WERI-Rb-1 (cell line): ENCODE data around the gene P2RX6.
A peak's percentile ranks its signal among the peaks of the same experiment; 100 is the strongest.

Experiments
- DNase-seq: peaks from one replicate; pipeline ENCODE4 v3.0.0-alpha.2; 2020
- H3K27ac ChIP-seq: fragments of 250-450 bp; sonication (Bioruptor Pico); 2 replicates; pipeline ENCODE4 v1.5.1; 2020; ENCODE audit warnings: mild to moderate bottlenecking, moderate library complexity
- H3K27me3 ChIP-seq: fragments of 250-450 bp; sonication (Bioruptor Pico); 2 replicates; pipeline ENCODE4 v1.5.1; 2021; ENCODE audit warnings: mild to moderate bottlenecking, low read depth, moderate library complexity; ENCODE audit not compliant: insufficient read depth, severe bottlenecking
- H3K36me3 ChIP-seq: fragments of 250-450 bp; sonication (Bioruptor Pico); 2 replicates; pipeline ENCODE4 v1.5.1; 2020; ENCODE audit warnings: mild to moderate bottlenecking, moderate library complexity
- H3K4me3 ChIP-seq: 2 replicates; pipeline ENCODE4 v1.5.1; 2011; ENCODE audit warnings: low read depth, mild to moderate bottlenecking, control low read depth, low read length
- H3K9me3 ChIP-seq: fragments of 250-450 bp; sonication (Bioruptor Pico); 2 replicates; pipeline ENCODE4 v1.5.1; 2021; ENCODE audit warnings: mild to moderate bottlenecking, moderate library complexity; ENCODE audit not compliant: severe bottlenecking
- TF ChIP-seq, protein P1 (sequence below): IDR thresholded peaks from 2 replicates; pipeline ENCODE4 v1.5.1; 2011; ENCODE audit warnings: low read depth, mild to moderate bottlenecking, control low read depth, inconsistent platforms, low read length

The P2RX6 gene

DNA sequence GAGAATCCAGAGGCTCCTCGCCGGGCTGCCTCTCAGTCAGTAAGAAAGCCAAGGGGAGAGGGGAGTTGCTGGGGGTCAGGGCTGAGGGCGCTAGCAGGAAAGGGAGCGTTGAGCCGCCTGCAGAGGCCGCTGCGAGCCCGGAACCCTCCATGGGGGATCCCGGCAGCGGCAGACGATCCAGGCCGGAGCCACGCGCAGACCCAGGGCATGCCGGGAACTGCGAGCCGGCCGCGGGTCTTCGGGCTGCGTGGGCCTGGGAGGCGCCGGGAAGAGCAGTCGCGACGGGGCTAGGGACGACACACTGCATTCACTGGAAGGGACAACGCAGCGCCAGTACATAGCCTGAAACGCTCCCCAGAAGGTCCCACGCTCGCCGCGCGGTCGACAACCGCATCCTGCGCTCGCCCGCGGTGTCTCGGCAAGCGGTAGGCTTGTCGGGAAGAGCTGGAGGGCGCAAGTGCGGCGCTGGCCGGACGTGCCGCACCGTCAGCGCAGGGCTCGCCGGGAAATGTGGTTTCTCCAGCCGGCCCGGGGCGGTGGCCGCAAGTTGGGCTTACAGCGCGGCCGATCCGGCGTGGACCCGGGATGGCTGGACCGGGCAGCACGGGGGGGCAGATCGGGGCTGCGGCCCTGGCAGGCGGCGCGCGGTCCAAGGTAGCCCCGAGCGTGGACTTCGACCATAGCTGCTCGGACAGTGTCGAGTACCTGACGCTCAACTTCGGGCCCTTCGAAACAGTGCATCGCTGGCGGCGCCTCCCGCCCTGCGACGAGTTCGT is 33.0 kb upstream of the P2RX6 start, which contains the start of gene LZTR1:
Gene LZTR1, plus strand, starts transcription at position 511 of the 776 bp plus-strand sequence. Its CDS starts 75 bp downstream, at position 586.
- Histone ChIP-seq H3K36me3 (peaks cover 15% of the 10 kb centered on the region), H3K27ac (peak within 1 kb of the TSS; percentile 99), H3K9me3 (no peaks in the 10 kb centered on the region), H3K27me3 (no peaks in the 10 kb centered on the region), H3K4me3 (peak within 1 kb of the TSS; percentile 85)
- TF ChIP-seq, protein P1, sequence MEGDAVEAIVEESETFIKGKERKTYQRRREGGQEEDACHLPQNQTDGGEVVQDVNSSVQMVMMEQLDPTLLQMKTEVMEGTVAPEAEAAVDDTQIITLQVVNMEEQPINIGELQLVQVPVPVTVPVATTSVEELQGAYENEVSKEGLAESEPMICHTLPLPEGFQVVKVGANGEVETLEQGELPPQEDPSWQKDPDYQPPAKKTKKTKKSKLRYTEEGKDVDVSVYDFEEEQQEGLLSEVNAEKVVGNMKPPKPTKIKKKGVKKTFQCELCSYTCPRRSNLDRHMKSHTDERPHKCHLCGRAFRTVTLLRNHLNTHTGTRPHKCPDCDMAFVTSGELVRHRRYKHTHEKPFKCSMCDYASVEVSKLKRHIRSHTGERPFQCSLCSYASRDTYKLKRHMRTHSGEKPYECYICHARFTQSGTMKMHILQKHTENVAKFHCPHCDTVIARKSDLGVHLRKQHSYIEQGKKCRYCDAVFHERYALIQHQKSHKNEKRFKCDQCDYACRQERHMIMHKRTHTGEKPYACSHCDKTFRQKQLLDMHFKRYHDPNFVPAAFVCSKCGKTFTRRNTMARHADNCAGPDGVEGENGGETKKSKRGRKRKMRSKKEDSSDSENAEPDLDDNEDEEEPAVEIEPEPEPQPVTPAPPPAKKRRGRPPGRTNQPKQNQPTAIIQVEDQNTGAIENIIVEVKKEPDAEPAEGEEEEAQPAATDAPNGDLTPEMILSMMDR, result peak; percentile 84
- DNase-seq, result peak; percentile 87

DNA sequence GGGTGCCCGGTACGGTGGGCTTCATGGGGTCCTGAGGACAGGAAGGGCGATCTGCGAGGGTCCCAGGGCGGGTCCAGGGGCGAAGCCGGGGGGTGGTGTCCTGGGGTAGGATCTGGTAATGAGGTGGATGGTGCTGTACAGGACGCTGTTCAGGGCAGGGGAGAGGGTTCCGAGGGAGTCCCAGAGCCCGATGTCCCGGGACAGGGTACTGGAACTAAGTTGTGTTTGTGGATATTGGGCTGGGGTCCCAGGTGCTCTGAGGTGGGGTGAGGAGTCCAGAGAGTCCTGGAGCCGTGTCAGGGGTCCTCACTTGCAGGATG is 32.4 kb upstream of the P2RX6 start:
- Histone ChIP-seq H3K9me3 (no peaks in the 10 kb centered on the region), H3K4me3 (peak overlapping the region; percentile 85), H3K36me3 (peaks cover 15% of the 10 kb centered on the region), H3K27me3 (no peaks in the 10 kb centered on the region), H3K27ac (peak overlapping the region; percentile 99)
- DNase-seq, result no peak
- TF ChIP-seq, protein P1, result no peak

DNA sequence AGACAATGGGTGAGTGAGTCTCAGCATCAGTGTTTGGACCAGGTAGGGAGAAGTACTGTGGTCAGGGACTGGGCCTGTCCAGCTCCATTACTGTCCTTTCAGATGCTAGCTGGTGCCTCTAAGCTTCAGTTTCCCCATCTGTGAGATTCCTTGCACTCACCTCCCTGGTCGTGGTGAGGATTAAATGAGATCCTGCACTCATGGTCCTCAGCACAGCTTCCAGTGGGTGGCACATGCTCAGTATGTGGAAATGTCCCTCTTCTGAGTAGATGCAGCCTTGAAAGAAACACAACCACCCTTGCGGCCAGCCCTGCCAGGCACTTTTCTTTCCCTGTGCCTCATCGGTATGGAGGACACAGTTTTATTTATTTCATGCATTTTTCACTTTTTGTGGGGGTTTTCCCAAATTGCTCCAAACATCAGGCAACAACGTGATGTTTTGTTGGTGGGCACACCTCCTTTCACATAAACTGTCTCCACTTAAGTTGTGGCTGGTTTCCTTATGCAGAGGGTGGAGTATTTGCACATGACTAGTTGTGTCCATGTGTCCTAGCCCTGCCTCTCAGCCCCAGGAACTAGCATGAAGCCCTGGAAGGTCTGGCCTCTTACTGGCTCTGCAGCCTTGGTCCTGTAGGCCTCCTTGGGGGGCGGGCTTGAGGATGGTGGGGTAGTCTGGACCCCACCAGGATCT is 31.7 kb upstream of the P2RX6 start:
- no peak for DNase-seq
- H3K9me3 ChIP-seq, result no peaks in the 10 kb centered on the region
- H3K36me3 ChIP-seq, result peaks cover 15% of the 10 kb centered on the region
- H3K27ac ChIP-seq, result no peak overlapping the region
- H3K27me3 ChIP-seq, result no peaks in the 10 kb centered on the region
- H3K4me3 ChIP-seq, result peak overlapping the region; percentile 85; the same call in 1 of the 2 replicates
- TF ChIP-seq, protein P1, result no peak

DNA sequence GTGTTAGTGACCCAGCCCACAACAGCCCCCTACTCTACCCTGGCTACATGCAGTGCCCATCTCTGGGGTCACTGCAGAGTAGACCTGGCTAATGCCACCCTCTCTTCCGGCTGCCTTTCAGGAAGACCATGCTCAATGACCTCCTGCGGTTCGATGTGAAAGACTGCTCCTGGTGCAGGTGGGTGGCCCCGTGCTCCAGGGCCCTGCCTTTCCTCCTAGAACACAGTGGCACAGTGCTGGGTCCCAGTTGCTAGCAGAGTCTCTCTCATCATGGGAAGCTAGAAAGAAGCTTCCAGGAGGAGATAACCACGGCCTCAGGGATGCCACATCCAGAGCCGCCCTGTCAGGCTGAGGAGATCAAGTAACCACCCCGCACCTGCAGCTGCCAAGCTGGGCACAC is 29.2 kb upstream of the P2RX6 start:
- no peak overlapping the region for H3K4me3 ChIP-seq
- H3K9me3 ChIP-seq, result no peaks in the 10 kb centered on the region
- peaks cover 17% of the 10 kb centered on the region for H3K36me3 ChIP-seq
- no peak overlapping the region for H3K27ac ChIP-seq
- TF ChIP-seq, protein P1, result no peak
- H3K27me3 ChIP-seq, result no peaks in the 10 kb centered on the region
- no peak for DNase-seq

DNA sequence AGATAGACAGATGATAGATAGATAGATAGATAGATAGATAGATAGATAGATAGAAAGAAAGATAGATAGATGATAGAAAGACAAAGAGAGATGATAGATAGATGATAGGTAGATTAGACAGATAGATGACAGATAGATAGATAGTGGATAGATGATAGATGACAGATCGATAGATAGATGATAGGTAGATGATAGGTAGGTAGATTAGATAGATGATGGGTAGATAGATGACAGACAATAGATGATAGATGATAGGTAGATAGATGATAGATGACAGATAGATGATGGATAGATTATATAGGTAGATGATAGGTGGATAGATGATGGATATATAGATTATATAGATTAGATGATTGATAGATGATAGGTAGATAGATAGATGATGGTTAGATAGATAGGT is 28.6 kb upstream of the P2RX6 start:
- no peak overlapping the region for H3K27ac ChIP-seq
- H3K4me3 ChIP-seq, result no peak overlapping the region
- TF ChIP-seq, protein P1, result no peak
- no peak for DNase-seq
- no peaks in the 10 kb centered on the region for H3K27me3 ChIP-seq
- peaks cover 17% of the 10 kb centered on the region for H3K36me3 ChIP-seq
- no peaks in the 10 kb centered on the region for H3K9me3 ChIP-seq
